DMS153 treated with DMSO at 0.1 percent for 48 hours (cell line): Measurements from ENCODE around the gene PPHLN1.

Experiments used
- DNase-seq: peaks from one replicate; lab custom pipeline; 2025; ENCODE audit not compliant: unreplicated experiment; lab: John Stamatoyannopoulos, UW

Gene PPHLN1

DNA sequence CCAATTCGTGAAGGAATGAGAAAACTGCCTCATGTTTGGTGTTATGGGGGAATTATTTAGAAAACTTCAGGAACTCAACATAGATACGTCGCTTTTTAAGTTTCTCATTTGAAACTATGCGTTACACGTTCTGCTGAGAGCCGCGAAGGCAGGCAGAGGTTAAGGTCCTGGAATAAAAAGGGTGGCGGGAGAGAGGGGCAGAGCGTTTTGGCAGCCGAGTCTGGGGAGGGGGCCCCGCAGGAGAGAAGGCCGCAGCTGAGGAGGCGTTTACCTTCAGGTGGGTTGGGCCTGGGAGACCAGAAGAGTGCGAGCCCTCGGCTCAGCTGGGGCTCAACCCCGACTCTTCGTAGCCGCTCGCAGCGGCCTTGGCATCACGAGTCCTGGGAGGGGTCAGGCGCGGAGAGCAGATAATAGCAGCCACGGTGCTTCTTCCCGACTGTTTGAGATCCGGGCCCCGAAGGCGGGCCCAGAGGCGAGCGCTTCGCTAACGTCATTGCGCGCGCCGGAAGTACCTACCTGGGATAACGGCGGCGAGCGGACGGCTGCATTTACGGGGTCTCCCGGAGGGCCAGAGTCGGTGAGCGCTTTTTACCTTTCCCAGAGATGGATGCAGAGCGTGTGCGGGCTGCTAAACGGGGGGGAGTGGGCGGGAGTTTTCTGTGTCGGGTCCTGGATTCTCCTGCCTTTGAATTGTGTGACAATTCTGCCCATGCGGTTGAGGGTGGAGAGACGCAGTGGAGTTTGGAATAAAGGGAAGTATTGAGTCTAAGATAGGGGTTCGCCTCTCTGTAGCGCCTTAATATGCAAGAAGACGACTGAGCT is at the start of gene PPHLN1, which contains the start of gene ZCRB1:
Gene PPHLN1, plus strand, starts transcription at position 515 of the 822 bp plus-strand sequence. CDS start 9,736 bp downstream, outside the sequence.
Gene ZCRB1, minus strand, starts transcription at position 442 of the 822 bp plus-strand sequence. CDS start 1,992 bp downstream, outside the sequence.
- peak; percentile 66 for DNase-seq

- DNase-seq, result no peak
These were observed 48.4 kb upstream of the PPHLN1 start for GRCh38 chr12:42277396-42278127.

- DNase-seq, result no peak
These were observed 47.8 kb upstream of the PPHLN1 start for GRCh38 chr12:42278128-42278510.

- DNase-seq, result no peak
These were observed 44.7 kb upstream of the PPHLN1 start for GRCh38 chr12:42281278-42281677.

DNA sequence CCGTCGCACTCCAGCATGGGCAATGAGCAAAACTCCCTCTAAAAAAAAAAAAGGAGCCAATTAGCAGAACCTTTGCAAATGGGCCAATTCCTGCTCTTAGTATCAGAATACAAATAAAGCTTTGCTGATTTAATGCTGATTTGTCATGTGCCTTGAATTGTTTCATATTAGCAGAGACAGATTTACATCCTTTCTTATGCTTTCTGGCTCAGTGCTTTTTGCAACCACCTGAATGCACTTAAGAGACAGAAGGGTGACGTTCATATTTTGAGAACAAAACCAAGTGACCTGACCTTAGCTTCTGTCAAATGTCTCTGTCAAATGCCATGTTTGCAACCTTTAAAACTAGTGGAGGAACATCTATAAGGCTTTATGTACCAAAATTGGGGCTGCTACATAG is 44.1 kb upstream of the PPHLN1 start:
- DNase-seq, result no peak

DNA sequence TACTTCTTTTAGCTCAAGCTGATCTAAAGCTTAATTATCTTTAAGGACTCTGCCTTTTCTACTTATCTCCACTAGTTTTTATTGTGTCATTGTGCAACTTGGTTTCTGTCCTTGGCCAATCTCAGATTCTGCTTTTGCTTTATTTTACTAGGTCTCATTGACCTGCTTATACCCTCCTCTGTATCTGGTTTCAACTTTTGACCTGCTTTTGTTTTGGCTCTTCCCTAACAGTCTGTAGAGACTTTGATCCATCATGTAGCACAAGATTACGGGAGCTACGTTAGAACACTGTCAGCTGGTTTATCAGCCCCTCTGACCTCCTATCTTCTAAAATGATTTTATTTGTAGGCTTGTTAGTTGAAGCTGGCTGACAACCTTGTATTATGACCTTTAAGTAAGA is 43.7 kb upstream of the PPHLN1 start:
- DNase-seq, result no peak

- no peak for DNase-seq
These were observed 42.2 kb upstream of the PPHLN1 start for GRCh38 chr12:42283739-42284138.

DNA sequence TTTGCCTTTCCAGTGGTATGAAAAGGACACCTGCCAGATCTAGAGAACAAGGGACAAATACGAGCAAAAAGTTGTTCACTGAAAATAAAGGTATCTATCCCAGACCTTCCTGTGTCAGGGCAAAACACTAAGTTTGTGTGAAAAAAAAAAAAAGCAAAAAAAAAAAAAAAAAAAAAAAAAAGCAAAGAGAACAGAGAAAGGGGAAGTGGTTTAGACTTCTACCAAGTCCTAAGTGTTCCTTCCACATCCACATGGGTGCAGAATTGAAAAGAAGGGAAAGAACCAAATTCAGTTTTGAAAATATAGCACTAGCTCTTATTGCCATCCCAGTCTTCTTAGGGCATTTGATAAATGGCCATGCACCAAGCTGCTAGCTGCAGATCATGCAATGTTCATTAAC is 41.8 kb upstream of the PPHLN1 start:
- no peak for DNase-seq

DNA sequence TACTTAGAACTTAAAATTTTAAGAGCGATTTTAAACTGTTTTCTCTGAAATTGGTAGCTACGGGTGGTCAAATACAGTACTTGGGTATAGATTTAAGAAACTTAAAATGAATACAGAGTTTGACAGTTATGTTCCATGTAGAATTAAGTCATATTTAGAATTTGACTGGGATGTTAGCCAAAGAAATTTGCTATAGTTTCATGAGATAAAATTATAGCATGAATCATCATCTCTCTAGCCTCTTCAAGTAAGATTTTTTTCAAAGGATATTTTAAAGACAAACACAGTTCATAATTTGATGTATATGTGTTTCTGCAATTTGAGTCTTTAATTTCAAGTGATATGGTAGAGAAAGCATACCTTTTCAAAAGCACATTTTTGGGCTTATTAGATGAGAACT is 41.1 kb upstream of the PPHLN1 start:
- DNase-seq, result no peak

DNA sequence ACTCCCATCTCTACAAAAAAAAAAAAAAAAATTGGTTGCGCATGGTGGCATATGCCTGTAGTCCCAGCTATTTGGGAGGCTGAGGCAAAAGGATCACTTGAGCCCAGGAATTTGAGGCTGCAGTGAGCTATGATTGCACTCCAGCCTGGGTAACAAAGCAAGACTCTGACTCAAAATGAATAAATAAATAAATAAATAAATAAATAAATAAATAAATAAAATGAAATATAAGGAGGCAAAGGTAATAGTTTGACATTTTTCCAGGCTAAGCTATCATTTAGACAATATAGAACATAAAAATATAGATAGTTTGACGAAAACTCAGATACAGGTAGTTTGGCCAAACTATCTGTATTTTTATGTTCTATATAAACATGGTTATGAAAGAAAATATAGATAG is 40.5 kb upstream of the PPHLN1 start:
- no peak for DNase-seq

DNA sequence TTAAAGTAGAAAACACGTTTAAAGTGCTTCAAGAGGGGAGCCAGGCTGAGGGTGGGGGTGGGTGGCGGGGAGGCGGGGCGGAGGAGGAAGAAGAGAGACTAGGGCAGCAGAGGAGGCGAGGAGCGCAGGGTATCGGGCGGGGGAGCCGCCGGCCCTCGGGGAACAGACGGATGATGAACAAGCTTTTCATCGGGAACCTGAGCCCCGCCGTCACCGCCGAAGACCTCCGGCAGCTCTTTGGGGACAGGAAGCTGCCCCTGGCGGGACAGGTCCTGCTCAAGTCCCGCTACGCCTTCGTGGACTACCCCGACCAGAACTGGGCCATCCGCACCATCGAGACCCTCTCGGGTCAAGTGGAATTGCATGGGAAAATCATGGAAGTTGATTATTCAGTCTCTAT is 39.2 kb upstream of the PPHLN1 start:
- DNase-seq, result no peak

GRCh38 chr12:42288544-42288943 is 37.4 kb upstream of the PPHLN1 start:
- DNase-seq, result no peak

- DNase-seq, result no peak
These were observed 34.3 kb upstream of the PPHLN1 start for GRCh38 chr12:42291680-42292079.

DNA sequence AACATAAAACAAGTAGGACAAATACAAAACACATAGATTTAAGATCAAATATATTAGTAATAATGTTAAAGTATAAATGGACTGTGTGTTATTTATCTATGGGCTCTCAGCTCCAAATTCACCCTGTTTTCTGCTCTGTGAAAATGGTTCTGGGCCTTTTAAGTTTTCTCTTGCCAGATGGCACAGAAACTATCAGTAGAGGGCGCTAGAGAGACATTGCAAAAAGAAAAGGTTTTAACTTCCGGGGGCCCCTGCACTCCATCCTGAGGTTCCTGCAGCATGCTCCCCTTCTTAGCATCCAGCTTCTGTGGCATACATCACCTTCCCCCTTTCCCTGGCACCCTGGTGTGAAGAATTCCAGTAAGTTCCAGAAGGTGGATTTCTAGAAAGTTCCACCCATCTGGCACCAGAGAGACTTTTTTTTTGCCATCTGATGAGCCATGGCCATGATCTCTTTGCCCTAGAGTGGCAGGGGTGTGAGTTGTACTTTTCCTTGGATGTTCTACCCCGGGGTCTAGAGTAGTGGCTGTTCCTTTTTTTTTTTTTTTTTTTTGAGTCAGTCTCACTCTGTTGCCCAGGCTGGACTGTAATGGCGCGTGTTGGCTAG is 29.4 kb upstream of the PPHLN1 start:
- no peak for DNase-seq

DNA sequence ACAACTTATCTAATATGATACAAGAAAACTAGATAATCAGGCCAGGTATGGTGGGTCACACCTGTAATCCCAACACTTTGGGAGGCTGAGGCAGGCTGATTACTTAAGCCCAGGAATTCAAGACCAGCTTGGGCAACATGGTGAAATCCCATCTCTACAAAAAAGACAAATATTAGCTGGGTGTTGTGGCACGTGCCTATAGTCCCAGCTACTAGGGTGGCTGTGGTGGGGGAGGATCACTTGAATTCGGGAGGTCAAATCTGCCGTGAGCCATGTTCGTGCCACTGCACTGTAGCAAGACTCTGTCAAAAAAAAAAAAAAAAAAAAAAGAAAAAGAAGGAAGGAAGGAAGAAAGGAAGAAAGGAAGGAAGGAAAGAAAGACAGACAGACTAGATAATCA is 27.1 kb upstream of the PPHLN1 start:
- DNase-seq, result no peak

- no peak for DNase-seq
These were observed 26.3 kb upstream of the PPHLN1 start for GRCh38 chr12:42299392-42300308.

DNA sequence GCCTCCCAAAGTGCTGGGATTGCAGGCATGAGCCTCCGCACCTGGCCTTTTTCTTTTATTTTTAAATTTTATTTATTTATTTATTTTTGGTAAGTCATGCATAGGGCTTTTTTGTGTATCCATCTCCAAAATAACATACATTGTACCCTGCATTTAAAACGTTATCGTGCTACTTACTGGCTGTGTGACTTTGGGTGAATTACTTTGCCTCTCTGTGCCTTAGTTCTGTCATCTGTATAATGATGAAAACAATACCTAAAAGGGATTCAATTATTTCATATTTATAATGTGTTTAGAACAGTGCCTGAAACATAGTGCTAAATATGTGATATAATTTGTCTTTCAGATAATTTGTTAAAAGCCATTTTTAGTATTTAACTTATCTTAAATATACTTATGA is 19.7 kb upstream of the PPHLN1 start:
- DNase-seq, result no peak

- DNase-seq, result no peak
These were observed 17.6 kb upstream of the PPHLN1 start for GRCh38 chr12:42308390-42308789.

- no peak for DNase-seq
These were observed 16.0 kb upstream of the PPHLN1 start for GRCh38 chr12:42309996-42310395.

- no peak for DNase-seq
These were observed 10.9 kb upstream of the PPHLN1 start for GRCh38 chr12:42315108-42315507.

DNA sequence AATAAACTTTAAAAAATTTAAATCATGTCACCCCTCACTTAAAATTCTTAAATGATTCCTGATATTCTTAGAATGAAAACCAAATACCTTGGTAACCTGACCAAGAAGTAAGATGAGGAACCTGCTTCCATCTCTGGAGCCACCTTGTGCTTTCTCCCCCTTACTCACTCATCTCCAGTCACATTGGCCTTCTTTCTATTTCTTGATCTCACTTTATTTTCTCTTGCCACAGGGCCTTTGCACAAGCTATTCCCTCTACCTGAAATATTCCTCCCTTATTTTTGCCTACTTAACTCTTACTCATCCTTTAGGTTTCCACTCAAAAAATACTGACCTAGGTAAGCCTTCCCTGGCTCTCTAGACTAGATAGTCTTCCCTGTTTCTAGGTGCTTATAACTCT is 5.2 kb upstream of the PPHLN1 start:
- no peak for DNase-seq
